ENCODE data around the gene NEU4. TPM values are rescaled to one million over a fixed set of nuclear protein-coding genes. Genes with fewer than 3 reads are reported as not detected.

Gene NEU4
- total RNA-seq, 2 experiments from 2014 or later: 0.84 TPM; not detected in 1

GRCh38 chr2:241855245-241855887 lies 46.4 kb downstream of the NEU4 start:
- H3K79me2 ChIP-seq (ENCODE audit: insufficient read depth, low read depth, low read length): no peaks in the 10 kb centered on the region
- DNase-seq (ENCODE audit: low spot score): no peak
- H3K4me1 ChIP-seq (ENCODE audit: insufficient read depth, low read length, poor library complexity, severe bottlenecking): peaks cover 14% of the 10 kb centered on the region
- POLR2A ChIA-PET: interaction anchor here (0.5 kb wide), 1 partner anchor 57 kb away, joined by 3 read pairs; no protein-coding TSS in a partner anchor
- H4K20me1 ChIP-seq (ENCODE audit: insufficient read depth, low read length): no peaks in the 10 kb centered on the region
- no peak overlapping the region for H2AFZ ChIP-seq (ENCODE audit: low read length)
- H3K27ac ChIP-seq (ENCODE audit: low read depth, low read length, poor library complexity, severe bottlenecking): no peak overlapping the region
- intact Hi-C loops (cut with micrococcal nuclease; ENCODE audit: unreplicated experiment): no loop called here
- H3K9me2 ChIP-seq (ENCODE audit: insufficient read depth, low read length): no peaks in the 10 kb centered on the region
- CTCF ChIA-PET (ENCODE audit: unreplicated experiment): no interaction called here
- TF ChIP-seq EZH2phosphoT487 (IDR thresholded peaks at IDR 0.05; ENCODE audit: borderline replicate concordance, low read depth, low read length): no peak
- TF ChIP-seq, protein P1, sequence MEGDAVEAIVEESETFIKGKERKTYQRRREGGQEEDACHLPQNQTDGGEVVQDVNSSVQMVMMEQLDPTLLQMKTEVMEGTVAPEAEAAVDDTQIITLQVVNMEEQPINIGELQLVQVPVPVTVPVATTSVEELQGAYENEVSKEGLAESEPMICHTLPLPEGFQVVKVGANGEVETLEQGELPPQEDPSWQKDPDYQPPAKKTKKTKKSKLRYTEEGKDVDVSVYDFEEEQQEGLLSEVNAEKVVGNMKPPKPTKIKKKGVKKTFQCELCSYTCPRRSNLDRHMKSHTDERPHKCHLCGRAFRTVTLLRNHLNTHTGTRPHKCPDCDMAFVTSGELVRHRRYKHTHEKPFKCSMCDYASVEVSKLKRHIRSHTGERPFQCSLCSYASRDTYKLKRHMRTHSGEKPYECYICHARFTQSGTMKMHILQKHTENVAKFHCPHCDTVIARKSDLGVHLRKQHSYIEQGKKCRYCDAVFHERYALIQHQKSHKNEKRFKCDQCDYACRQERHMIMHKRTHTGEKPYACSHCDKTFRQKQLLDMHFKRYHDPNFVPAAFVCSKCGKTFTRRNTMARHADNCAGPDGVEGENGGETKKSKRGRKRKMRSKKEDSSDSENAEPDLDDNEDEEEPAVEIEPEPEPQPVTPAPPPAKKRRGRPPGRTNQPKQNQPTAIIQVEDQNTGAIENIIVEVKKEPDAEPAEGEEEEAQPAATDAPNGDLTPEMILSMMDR (conservative IDR thresholded peaks at IDR 0.05; ENCODE audit: low read length): no peak
- no peak overlapping the region for H3K4me3 ChIP-seq (ENCODE audit: low read depth, low read length, poor library complexity, severe bottlenecking)
- H3K36me3 ChIP-seq (ENCODE audit: insufficient read depth, low read length): no peaks in the 10 kb centered on the region
- H3K9me3 ChIP-seq (ENCODE audit: low read length): no peaks in the 10 kb centered on the region
- no peak overlapping the region for H3K4me2 ChIP-seq (ENCODE audit: low read length)
- BruUV-seq (replicated peaks): no TSS peak

DNA sequence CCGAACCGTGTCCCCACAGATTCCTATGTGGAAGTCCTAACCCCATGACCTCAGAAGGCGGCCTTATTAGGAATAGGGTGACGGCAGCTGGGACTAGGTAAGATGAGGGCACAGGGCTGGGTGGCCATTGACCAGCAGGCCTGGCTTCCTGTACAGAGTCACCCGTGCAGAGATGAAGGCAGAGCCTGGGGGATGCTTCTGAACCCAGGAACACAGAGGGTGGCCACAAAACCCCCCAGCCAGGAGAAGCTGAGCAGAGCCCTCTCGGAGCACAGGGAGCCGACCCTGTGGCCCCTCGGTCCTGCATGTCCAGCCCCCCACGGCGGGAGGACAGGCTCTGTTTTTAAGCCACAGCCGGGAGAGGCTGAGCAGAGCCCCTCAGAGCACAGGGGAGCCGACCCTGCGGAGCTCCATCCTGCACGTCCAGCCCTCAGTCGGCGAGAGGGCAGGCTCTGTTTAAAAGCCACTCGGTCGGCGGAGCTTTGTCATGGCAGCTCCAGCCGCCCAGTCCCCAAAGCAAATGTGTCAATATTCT lies 47.0 kb downstream of the NEU4 start:
- Histone ChIP-seq H3K79me2 (ENCODE audit: insufficient read depth, low read depth, low read length) (no peaks in the 10 kb centered on the region), H4K20me1 (ENCODE audit: insufficient read depth, low read length) (no peaks in the 10 kb centered on the region), H2AFZ (ENCODE audit: low read length) (no peak overlapping the region), H3K9me3 (ENCODE audit: low read length) (no peaks in the 10 kb centered on the region), H3K9me2 (ENCODE audit: insufficient read depth, low read length) (no peaks in the 10 kb centered on the region), H3K4me2 (ENCODE audit: low read length) (no peak overlapping the region), H3K4me1 (ENCODE audit: insufficient read depth, low read length, poor library complexity, severe bottlenecking) (peaks cover 14% of the 10 kb centered on the region), H3K27ac (ENCODE audit: low read depth, low read length, poor library complexity, severe bottlenecking) (no peak overlapping the region), H3K4me3 (ENCODE audit: low read depth, low read length, poor library complexity, severe bottlenecking) (no peak overlapping the region), H3K36me3 (ENCODE audit: insufficient read depth, low read length) (no peaks in the 10 kb centered on the region)
- DNase-seq (ENCODE audit: low spot score): no peak
- ChIA-PET CTCF (ENCODE audit: unreplicated experiment) (no interaction called here), POLR2A (no interaction called here)
- TF ChIP-seq, protein P1 (conservative IDR thresholded peaks at IDR 0.05; ENCODE audit: low read length): no peak
- TF ChIP-seq EZH2phosphoT487 (IDR thresholded peaks at IDR 0.05; ENCODE audit: borderline replicate concordance, low read depth, low read length): no peak
- no TSS peak for BruUV-seq (replicated peaks)
- intact Hi-C loops (cut with micrococcal nuclease; ENCODE audit: unreplicated experiment): no loop called here

DNA sequence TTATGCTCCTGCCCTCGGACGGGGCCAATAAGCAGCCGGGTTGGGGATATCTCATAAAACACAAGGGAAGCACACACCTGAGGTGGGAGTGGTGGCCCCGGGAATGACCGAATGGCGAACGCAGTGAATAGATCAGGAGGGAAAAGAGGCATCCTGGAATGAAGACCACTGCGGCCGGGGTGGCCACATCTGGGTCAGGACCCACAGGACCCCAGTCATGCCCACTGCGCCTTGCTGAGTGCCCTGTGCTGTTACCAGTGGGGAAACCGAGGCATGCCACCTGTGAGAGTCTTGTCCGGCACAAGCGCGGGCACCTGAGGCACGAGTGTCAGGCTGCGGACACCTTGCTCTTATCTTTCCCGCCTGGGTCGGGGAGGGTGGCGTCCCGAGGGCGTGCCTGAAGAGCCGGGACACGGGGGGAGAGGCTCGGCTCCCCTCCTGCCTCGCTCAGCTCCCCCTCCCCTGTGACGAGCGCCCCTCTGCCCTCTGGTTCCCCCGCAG lies 48.1 kb downstream of the NEU4 start:
- CTCF ChIA-PET (ENCODE audit: unreplicated experiment): no interaction called here
- BruUV-seq (replicated peaks): no TSS peak
- Histone ChIP-seq H3K4me2 (ENCODE audit: low read length) (no peak overlapping the region), H2AFZ (ENCODE audit: low read length) (no peak overlapping the region), H3K36me3 (ENCODE audit: insufficient read depth, low read length) (no peaks in the 10 kb centered on the region), H3K79me2 (ENCODE audit: insufficient read depth, low read depth, low read length) (no peaks in the 10 kb centered on the region), H3K4me3 (ENCODE audit: low read depth, low read length, poor library complexity, severe bottlenecking) (no peak overlapping the region), H3K9me3 (ENCODE audit: low read length) (no peaks in the 10 kb centered on the region), H3K4me1 (ENCODE audit: insufficient read depth, low read length, poor library complexity, severe bottlenecking) (peaks cover 14% of the 10 kb centered on the region), H4K20me1 (ENCODE audit: insufficient read depth, low read length) (no peaks in the 10 kb centered on the region), H3K9me2 (ENCODE audit: insufficient read depth, low read length) (no peaks in the 10 kb centered on the region), H3K27ac (ENCODE audit: low read depth, low read length, poor library complexity, severe bottlenecking) (no peak overlapping the region)
- intact Hi-C loops (cut with micrococcal nuclease; ENCODE audit: unreplicated experiment): no loop called here
- POLR2A ChIA-PET: no interaction called here
- no peak for TF ChIP-seq EZH2phosphoT487 (IDR thresholded peaks at IDR 0.05; ENCODE audit: borderline replicate concordance, low read depth, low read length)
- TF ChIP-seq, protein P1 (conservative IDR thresholded peaks at IDR 0.05; ENCODE audit: low read length): no peak
- DNase-seq (ENCODE audit: low spot score): no peak

Measured in OCI-LY7 (cell line).